ENCODE data around the gene ASB1. TPM values are rescaled to one million over a fixed set of nuclear protein-coding genes. Genes with fewer than 3 reads are reported as not detected.

The ASB1 gene
- total RNA-seq, 4 donors from 2014 or later = 17.1 to 48.8 (median 22.1) TPM

- no peaks in the 10 kb centered on the region for H3K9me3 ChIP-seq
- TF ChIP-seq POLR2A (IDR thresholded peaks at IDR 0.05) = no peak
- TF ChIP-seq POLR2AphosphoS5 (IDR thresholded peaks at IDR 0.05) = no peak
- TF ChIP-seq EP300 (IDR thresholded peaks at IDR 0.05) = no peak
- no peak for TF ChIP-seq CTCF (IDR thresholded peaks at IDR 0.05)
- H3K36me3 ChIP-seq = no peaks in the 10 kb centered on the region
- peaks cover 19% of the 10 kb centered on the region for H3K4me1 ChIP-seq
- no peaks in the 10 kb centered on the region for H3K27me3 ChIP-seq
- no peak for DNase-seq (ENCODE audit: low spot score in 2 of 2)
- H3K4me3 ChIP-seq = no peak overlapping the region
- WGBS = 79% methylated on average over 3 of the region's 3 CpGs
- no peak overlapping the region for H3K27ac ChIP-seq
Observed at GRCh38 chr2:238457927-238458324, 31.2 kb downstream of the ASB1 start.

DNA sequence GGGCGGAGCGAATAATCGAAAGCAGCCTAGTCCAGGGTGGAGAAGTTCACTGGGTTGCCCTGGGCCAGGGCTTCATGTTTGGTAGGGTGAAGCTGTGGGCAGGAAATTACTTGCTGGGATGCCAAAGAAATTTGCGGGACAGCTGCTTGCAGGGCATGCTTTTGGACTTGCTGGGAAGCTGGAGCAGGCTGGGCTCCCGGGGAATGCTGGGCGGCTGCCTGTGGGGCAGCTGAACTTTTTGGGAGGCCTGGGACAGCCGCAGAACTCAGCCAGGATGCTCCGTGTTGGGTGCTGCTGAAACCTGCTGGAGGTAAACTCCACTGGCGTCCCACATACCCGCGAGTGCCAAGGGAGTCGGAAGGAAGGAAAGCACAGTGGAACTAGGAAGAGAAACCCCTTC lies 31.9 kb downstream of the ASB1 start:
- no peak overlapping the region for H3K4me3 ChIP-seq
- peaks cover 19% of the 10 kb centered on the region for H3K4me1 ChIP-seq
- 30% methylated on average over 6 of the region's 12 CpGs for WGBS
- H3K9me3 ChIP-seq = no peaks in the 10 kb centered on the region
- no peaks in the 10 kb centered on the region for H3K36me3 ChIP-seq
- no peaks in the 10 kb centered on the region for H3K27me3 ChIP-seq
- DNase-seq (ENCODE audit: low spot score in 2 of 2) = no peak
- no peak overlapping the region for H3K27ac ChIP-seq
- TF ChIP-seq POLR2AphosphoS5 (IDR thresholded peaks at IDR 0.05) = no peak
- no peak for TF ChIP-seq EP300 (IDR thresholded peaks at IDR 0.05)
- TF ChIP-seq POLR2A (IDR thresholded peaks at IDR 0.05) = no peak
- no peak for TF ChIP-seq CTCF (IDR thresholded peaks at IDR 0.05)

GRCh38 chr2:238459081-238459629 lies 32.4 kb downstream of the ASB1 start:
- Histone ChIP-seq H3K9me3 (no peaks in the 10 kb centered on the region), H3K4me3 (no peak overlapping the region), H3K4me1 (peaks cover 19% of the 10 kb centered on the region), H3K27ac (no peak overlapping the region), H3K36me3 (no peaks in the 10 kb centered on the region), H3K27me3 (no peaks in the 10 kb centered on the region)
- TF ChIP-seq CTCF (IDR thresholded peaks at IDR 0.05) (no peak), POLR2AphosphoS5 (IDR thresholded peaks at IDR 0.05) (peak in 1 of 3 donors; percentile 26)
- WGBS = 30% methylated on average over 8 of the region's 8 CpGs
- no peak for DNase-seq (ENCODE audit: low spot score in 2 of 2)

DNA sequence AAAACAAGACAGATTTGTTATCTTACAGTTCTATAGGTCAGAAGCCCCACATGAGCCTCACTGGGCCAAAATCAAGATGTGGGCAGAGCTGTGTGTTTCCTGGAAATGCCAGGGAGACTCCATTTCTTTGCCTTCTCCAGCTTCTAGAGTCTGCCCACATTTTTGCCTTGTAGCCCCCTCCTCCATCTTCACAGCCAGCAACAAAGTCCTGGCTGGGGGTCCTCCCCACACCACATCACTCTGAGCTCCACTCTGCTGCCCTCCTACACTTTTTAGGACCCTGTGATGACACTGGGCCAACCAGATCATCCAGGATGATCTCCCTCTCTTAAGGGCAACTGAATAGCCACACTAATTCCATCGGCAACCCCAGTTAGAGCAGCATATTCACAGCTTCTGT lies 34.3 kb downstream of the ASB1 start:
- WGBS = no CpG with 5 or more reads among the region's 1 CpG
- H3K27ac ChIP-seq = no peak overlapping the region
- no peaks in the 10 kb centered on the region for H3K9me3 ChIP-seq
- TF ChIP-seq POLR2AphosphoS5 (IDR thresholded peaks at IDR 0.05) (no peak), POLR2A (IDR thresholded peaks at IDR 0.05) (no peak), EP300 (IDR thresholded peaks at IDR 0.05) (no peak), CTCF (IDR thresholded peaks at IDR 0.05) (no peak)
- no peak for DNase-seq (ENCODE audit: low spot score in 2 of 2)
- H3K4me1 ChIP-seq = peaks cover 19% of the 10 kb centered on the region
- H3K36me3 ChIP-seq = no peaks in the 10 kb centered on the region
- H3K27me3 ChIP-seq = no peaks in the 10 kb centered on the region
- no peak overlapping the region for H3K4me3 ChIP-seq

DNA sequence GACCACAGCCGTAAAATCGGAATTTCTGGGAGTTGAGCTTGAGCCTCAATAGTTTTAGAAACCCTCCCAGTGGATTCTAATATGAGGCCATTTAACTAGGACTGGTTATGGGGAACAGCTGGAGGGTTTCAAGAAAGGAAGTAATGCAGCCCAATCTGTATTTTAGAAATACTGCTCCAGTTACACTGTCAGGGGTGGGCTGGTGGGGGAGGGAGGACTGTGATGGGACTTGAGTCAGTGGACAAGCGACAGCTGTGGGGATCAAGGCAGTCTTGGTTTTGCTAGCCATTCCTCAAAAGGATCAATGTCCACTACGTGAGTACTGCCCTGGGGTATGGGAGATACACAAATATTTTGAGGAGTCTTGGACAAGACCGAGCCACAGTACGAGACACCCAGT lies 34.8 kb downstream of the ASB1 start:
- DNase-seq (ENCODE audit: low spot score in 2 of 2) = no peak
- WGBS = 94% methylated on average over 4 of the region's 6 CpGs

More for the DNA sequence above, 34.8 kb downstream of the ASB1 start:
- Histone ChIP-seq H3K27me3 (no peaks in the 10 kb centered on the region), H3K4me3 (no peak overlapping the region), H3K36me3 (no peaks in the 10 kb centered on the region), H3K4me1 (peaks cover 19% of the 10 kb centered on the region), H3K9me3 (no peaks in the 10 kb centered on the region), H3K27ac (no peak overlapping the region)
- no peak for TF ChIP-seq CTCF (IDR thresholded peaks at IDR 0.05)

All from suprapubic skin (tissue), 4 donors.